GM21390 (cell line): Measurements from ENCODE around the gene FUT8.

ENCODE experiments used
- ATAC-seq: cut with Tn5 transposase; IDR thresholded peaks from one replicate; pipeline ENCODE4 v1.9.1; 2021; ENCODE audit not compliant: unreplicated experiment

FUT8 gene

GRCh38 chr14:65412032-65412846 lies at the start of gene FUT8:
Gene FUT8, plus strand, starts transcription at chr14:65412730. Its CDS starts 148,834 bp downstream, at chr14:65561564.
- ATAC-seq: peak; percentile 69

GRCh38 chr14:65366802-65367565 lies 45.5 kb upstream of the FUT8 start:
- ATAC-seq: no peak

GRCh38 chr14:65369560-65369959 lies 43.0 kb upstream of the FUT8 start:
- no peak for ATAC-seq

GRCh38 chr14:65370801-65371248 lies 41.7 kb upstream of the FUT8 start:
- ATAC-seq: no peak

GRCh38 chr14:65371784-65372183 lies 40.7 kb upstream of the FUT8 start:
- no peak for ATAC-seq

- ATAC-seq: no peak
Observed at GRCh38 chr14:65373016-65373670, 39.4 kb upstream of the FUT8 start.

GRCh38 chr14:65373671-65374039 lies 38.9 kb upstream of the FUT8 start:
- ATAC-seq: no peak

GRCh38 chr14:65377576-65377975 lies 35.0 kb upstream of the FUT8 start:
- ATAC-seq: no peak

- no peak for ATAC-seq
Observed at GRCh38 chr14:65382586-65382985, 29.9 kb upstream of the FUT8 start.

- no peak for ATAC-seq
Observed at GRCh38 chr14:65387171-65387570, 25.4 kb upstream of the FUT8 start.

GRCh38 chr14:65387628-65388027 lies 24.9 kb upstream of the FUT8 start:
- ATAC-seq: no peak

GRCh38 chr14:65392296-65392695 lies 20.2 kb upstream of the FUT8 start:
- ATAC-seq: no peak

- no peak for ATAC-seq
Observed at GRCh38 chr14:65396082-65396910, 16.2 kb upstream of the FUT8 start.

GRCh38 chr14:65403231-65403630 lies 9.3 kb upstream of the FUT8 start:
- no peak for ATAC-seq

GRCh38 chr14:65408113-65408512 lies 4.4 kb upstream of the FUT8 start:
- no peak for ATAC-seq

- no peak for ATAC-seq
Observed at GRCh38 chr14:65410640-65411039, 1.9 kb upstream of the FUT8 start.

- ATAC-seq: peak; percentile 59
Observed at GRCh38 chr14:65411656-65412031, 886 bp upstream of the FUT8 start.

GRCh38 chr14:65412856-65413738 lies 567 bp downstream of the FUT8 start:
- peak; percentile 31 for ATAC-seq

- ATAC-seq: no peak
Observed at GRCh38 chr14:65413739-65414045, 1.2 kb downstream of the FUT8 start.

GRCh38 chr14:65414961-65415589 lies 2.5 kb downstream of the FUT8 start:
- no peak for ATAC-seq
